ENCODE data around the gene DNM3.

The DNM3 gene

GRCh38 chr1:172455451-172455850, 614.2 kb downstream of the DNM3 start:
- in situ Hi-C loops (cut with HindIII; ENCODE audit: low sequenced_read_pairs) = loop anchor here (25.0 kb wide), 1 partner anchor 257 kb away; no protein-coding TSS in a partner anchor

- in situ Hi-C loops (cut with HindIII; ENCODE audit: low sequenced_read_pairs) = loop anchor here (25.0 kb wide), 1 partner anchor 256 kb away; no protein-coding TSS in a partner anchor
Measured at GRCh38 chr1:172456344-172456769, 615.1 kb downstream of the DNM3 start.

- in situ Hi-C loops (cut with HindIII; ENCODE audit: low sequenced_read_pairs) = loop anchor here (25.0 kb wide), 1 partner anchor 255 kb away; no protein-coding TSS in a partner anchor
Measured at GRCh38 chr1:172457479-172458130, 616.3 kb downstream of the DNM3 start.

- in situ Hi-C loops (cut with HindIII; ENCODE audit: low sequenced_read_pairs) = loop anchor here (25.0 kb wide), 1 partner anchor 252 kb away; no protein-coding TSS in a partner anchor
Measured at GRCh38 chr1:172460177-172460576, 618.9 kb downstream of the DNM3 start.

GRCh38 chr1:172460887-172461315, 619.6 kb downstream of the DNM3 start:
- in situ Hi-C loops (cut with HindIII; ENCODE audit: low sequenced_read_pairs) = loop anchor here (25.0 kb wide), 1 partner anchor 251 kb away; no protein-coding TSS in a partner anchor
